ENCODE data around the gene TMEM203. TPM values are rescaled to one million over a fixed set of nuclear protein-coding genes. Genes with fewer than 3 reads are reported as not detected.

The TMEM203 gene
- total and polyA plus RNA-seq, 2 experiments from 2014 or later = 32.7 to 53.4 TPM

GRCh38 chr9:137202966-137203365, 2.5 kb downstream of the TMEM203 start:
- H3K4me2 ChIP-seq = no peak overlapping the region
- peaks cover 39% of the 10 kb centered on the region for H3K4me1 Mint-ChIP-seq
- H3K27ac ChIP-seq (ENCODE audit: low read depth) = no peak overlapping the region
- H3K9me3 Mint-ChIP-seq = no peaks in the 10 kb centered on the region
- no peak overlapping the region for H3K27ac Mint-ChIP-seq
- H3K4me3 Mint-ChIP-seq = no peak overlapping the region
- H3K36me3 ChIP-seq (ENCODE audit: insufficient read depth) = no peaks in the 10 kb centered on the region
- peaks cover 21% of the 10 kb centered on the region; the same call in 1 of the 2 replicates for H3F3A ChIP-seq (replicated peaks; ENCODE audit: low read depth)
- ATAC-seq = no peak
- H3K27me3 ChIP-seq (ENCODE audit: insufficient read depth) = no peaks in the 10 kb centered on the region
- H3K4me1 ChIP-seq (ENCODE audit: insufficient read depth) = peaks cover 30% of the 10 kb centered on the region
- H2AFZ ChIP-seq = no peak overlapping the region
- no peaks in the 10 kb centered on the region for H3K9me2 ChIP-seq (ENCODE audit: insufficient read depth)
- H3K27me3 Mint-ChIP-seq (ENCODE audit: insufficient read depth, low read depth, poor library complexity) = peaks cover 22% of the 10 kb centered on the region
- TF ChIP-seq STAT1 (IDR thresholded peaks at IDR 0.05; ENCODE audit: unreplicated experiment) (no peak), ZNF462 (CRISPR knock-in tag; IDR thresholded peaks at IDR 0.05) (no peak), JUNB (IDR thresholded peaks at IDR 0.05; ENCODE audit: unreplicated experiment) (no peak), EZH2phosphoT487 (IDR thresholded peaks at IDR 0.05; ENCODE audit: unreplicated experiment) (no peak), NANOG (IDR thresholded peaks at IDR 0.05; ENCODE audit: borderline replicate concordance) (no peak)
- TF ChIP-seq, protein P1, sequence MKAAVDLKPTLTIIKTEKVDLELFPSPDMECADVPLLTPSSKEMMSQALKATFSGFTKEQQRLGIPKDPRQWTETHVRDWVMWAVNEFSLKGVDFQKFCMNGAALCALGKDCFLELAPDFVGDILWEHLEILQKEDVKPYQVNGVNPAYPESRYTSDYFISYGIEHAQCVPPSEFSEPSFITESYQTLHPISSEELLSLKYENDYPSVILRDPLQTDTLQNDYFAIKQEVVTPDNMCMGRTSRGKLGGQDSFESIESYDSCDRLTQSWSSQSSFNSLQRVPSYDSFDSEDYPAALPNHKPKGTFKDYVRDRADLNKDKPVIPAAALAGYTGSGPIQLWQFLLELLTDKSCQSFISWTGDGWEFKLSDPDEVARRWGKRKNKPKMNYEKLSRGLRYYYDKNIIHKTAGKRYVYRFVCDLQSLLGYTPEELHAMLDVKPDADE (IDR thresholded peaks at IDR 0.05) = no peak
- TF ChIP-seq, protein P2, sequence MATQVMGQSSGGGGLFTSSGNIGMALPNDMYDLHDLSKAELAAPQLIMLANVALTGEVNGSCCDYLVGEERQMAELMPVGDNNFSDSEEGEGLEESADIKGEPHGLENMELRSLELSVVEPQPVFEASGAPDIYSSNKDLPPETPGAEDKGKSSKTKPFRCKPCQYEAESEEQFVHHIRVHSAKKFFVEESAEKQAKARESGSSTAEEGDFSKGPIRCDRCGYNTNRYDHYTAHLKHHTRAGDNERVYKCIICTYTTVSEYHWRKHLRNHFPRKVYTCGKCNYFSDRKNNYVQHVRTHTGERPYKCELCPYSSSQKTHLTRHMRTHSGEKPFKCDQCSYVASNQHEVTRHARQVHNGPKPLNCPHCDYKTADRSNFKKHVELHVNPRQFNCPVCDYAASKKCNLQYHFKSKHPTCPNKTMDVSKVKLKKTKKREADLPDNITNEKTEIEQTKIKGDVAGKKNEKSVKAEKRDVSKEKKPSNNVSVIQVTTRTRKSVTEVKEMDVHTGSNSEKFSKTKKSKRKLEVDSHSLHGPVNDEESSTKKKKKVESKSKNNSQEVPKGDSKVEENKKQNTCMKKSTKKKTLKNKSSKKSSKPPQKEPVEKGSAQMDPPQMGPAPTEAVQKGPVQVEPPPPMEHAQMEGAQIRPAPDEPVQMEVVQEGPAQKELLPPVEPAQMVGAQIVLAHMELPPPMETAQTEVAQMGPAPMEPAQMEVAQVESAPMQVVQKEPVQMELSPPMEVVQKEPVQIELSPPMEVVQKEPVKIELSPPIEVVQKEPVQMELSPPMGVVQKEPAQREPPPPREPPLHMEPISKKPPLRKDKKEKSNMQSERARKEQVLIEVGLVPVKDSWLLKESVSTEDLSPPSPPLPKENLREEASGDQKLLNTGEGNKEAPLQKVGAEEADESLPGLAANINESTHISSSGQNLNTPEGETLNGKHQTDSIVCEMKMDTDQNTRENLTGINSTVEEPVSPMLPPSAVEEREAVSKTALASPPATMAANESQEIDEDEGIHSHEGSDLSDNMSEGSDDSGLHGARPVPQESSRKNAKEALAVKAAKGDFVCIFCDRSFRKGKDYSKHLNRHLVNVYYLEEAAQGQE (IDR thresholded peaks at IDR 0.05; ENCODE audit: unreplicated experiment) = no peak
- H4K20me1 ChIP-seq (replicated peaks; ENCODE audit: insufficient read depth) = peaks cover 14% of the 10 kb centered on the region
- peaks cover 15% of the 10 kb centered on the region for H3K36me3 Mint-ChIP-seq (ENCODE audit: low read depth)
- peaks cover 60% of the 10 kb centered on the region for H3K79me2 ChIP-seq (replicated peaks; ENCODE audit: insufficient read depth)
- DNase-seq (ENCODE audit: low spot score) = no peak
- no peak overlapping the region for H3K4me3 ChIP-seq
